ENCODE data around the gene DAZAP2. TPM values are rescaled to one million over a fixed set of nuclear protein-coding genes. Genes with fewer than 3 reads are reported as not detected.

Gene DAZAP2
- total RNA-seq, 6 experiments from 2014 or later: 69.0 to 123 (median 108) TPM

GRCh38 chr12:51214895-51215294, 23.7 kb upstream of the DAZAP2 start:
- Histone ChIP-seq H3K9me3 (no peaks in the 10 kb centered on the region), H3K4me1 (peaks cover 0 to 14% (median 3%) of the 10 kb centered on the region in 4 donors), H3K4me3 (no peak overlapping the region), H3K27ac (no peak overlapping the region), H3K36me3 (no peaks in the 10 kb centered on the region), H3K27me3 (no peaks in the 10 kb centered on the region)
- intact Hi-C loops (cut with DNase I): no loop called here
- no peak for TF ChIP-seq POLR2A (IDR thresholded peaks at IDR 0.05)
- TF ChIP-seq, protein P1, sequence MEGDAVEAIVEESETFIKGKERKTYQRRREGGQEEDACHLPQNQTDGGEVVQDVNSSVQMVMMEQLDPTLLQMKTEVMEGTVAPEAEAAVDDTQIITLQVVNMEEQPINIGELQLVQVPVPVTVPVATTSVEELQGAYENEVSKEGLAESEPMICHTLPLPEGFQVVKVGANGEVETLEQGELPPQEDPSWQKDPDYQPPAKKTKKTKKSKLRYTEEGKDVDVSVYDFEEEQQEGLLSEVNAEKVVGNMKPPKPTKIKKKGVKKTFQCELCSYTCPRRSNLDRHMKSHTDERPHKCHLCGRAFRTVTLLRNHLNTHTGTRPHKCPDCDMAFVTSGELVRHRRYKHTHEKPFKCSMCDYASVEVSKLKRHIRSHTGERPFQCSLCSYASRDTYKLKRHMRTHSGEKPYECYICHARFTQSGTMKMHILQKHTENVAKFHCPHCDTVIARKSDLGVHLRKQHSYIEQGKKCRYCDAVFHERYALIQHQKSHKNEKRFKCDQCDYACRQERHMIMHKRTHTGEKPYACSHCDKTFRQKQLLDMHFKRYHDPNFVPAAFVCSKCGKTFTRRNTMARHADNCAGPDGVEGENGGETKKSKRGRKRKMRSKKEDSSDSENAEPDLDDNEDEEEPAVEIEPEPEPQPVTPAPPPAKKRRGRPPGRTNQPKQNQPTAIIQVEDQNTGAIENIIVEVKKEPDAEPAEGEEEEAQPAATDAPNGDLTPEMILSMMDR (IDR thresholded peaks at IDR 0.05): no peak
- ATAC-seq (no peak), DNase-seq (no peak)
- WGBS (ENCODE audit: insufficient coverage, low coverage, low lambda C conversion rate, missing lambda C conversion rate): 83% methylated on average over 2 of the region's 5 CpGs

GRCh38 chr12:51216642-51217041, 22.0 kb upstream of the DAZAP2 start:
- Histone ChIP-seq H3K9me3 (no peaks in the 10 kb centered on the region), H3K36me3 (no peaks in the 10 kb centered on the region), H3K4me1 (peaks cover 0 to 14% (median 3%) of the 10 kb centered on the region in 4 donors), H3K27ac (peak overlapping the region in 2 of 3 donors; percentile 77 to 92), H3K27me3 (no peaks in the 10 kb centered on the region), H3K4me3 (peak overlapping the region; percentile 75 to 83 (median 75))
- WGBS (ENCODE audit: insufficient coverage, low coverage, low lambda C conversion rate, missing lambda C conversion rate): 49% methylated on average over 7 of the region's 7 CpGs
- no peak for TF ChIP-seq POLR2A (IDR thresholded peaks at IDR 0.05)
- TF ChIP-seq, protein P1 (IDR thresholded peaks at IDR 0.05): no peak
- no peak for ATAC-seq
- intact Hi-C loops (cut with DNase I): no loop called here
- no peak for DNase-seq

GRCh38 chr12:51217133-51217967, 21.3 kb upstream of the DAZAP2 start:
- Histone ChIP-seq H3K4me3 (peak overlapping the region; percentile 75 to 83 (median 75)), H3K27me3 (no peaks in the 10 kb centered on the region), H3K27ac (peak overlapping the region; percentile 77 to 92 (median 87)), H3K9me3 (no peaks in the 10 kb centered on the region), H3K36me3 (no peaks in the 10 kb centered on the region), H3K4me1 (peaks cover 0 to 14% (median 3%) of the 10 kb centered on the region in 4 donors)
- WGBS (ENCODE audit: insufficient coverage, low coverage, low lambda C conversion rate, missing lambda C conversion rate): 2% methylated on average over 26 of the region's 81 CpGs
- intact Hi-C loops (cut with DNase I): no loop called here
- DNase-seq: peak; percentile 63 to 72 (median 66)
- TF ChIP-seq, protein P1 (IDR thresholded peaks at IDR 0.05): no peak
- TF ChIP-seq POLR2A (IDR thresholded peaks at IDR 0.05): no peak
- ATAC-seq: peak; percentile 40 to 58 (median 56)

GRCh38 chr12:51217968-51218606, 20.5 kb upstream of the DAZAP2 start, which contains the start of gene POU6F1:
Gene POU6F1, minus strand, starts transcription at chr12:51218062. Its CDS starts 11,226 bp downstream, at chr12:51206836.
- WGBS (ENCODE audit: insufficient coverage, low coverage, low lambda C conversion rate, missing lambda C conversion rate): 2% methylated on average over 22 of the region's 35 CpGs
- no peaks in the 10 kb centered on the region for H3K9me3 ChIP-seq
- DNase-seq: peak; percentile 70 to 73 (median 71)
- peak; percentile 84 to 86 (median 84) for ATAC-seq
- H3K27ac ChIP-seq: peak within 1 kb of the TSS; percentile 77 to 92 (median 87)
- no peaks in the 10 kb centered on the region for H3K36me3 ChIP-seq
- H3K4me1 ChIP-seq: peaks cover 0 to 14% (median 3%) of the 10 kb centered on the region in 4 donors
- intact Hi-C loops (cut with DNase I): no loop called here
- no peaks in the 10 kb centered on the region for H3K27me3 ChIP-seq
- TF ChIP-seq, protein P1 (IDR thresholded peaks at IDR 0.05): peak; percentile 42 to 48 (median 46)
- peak; percentile 23 for TF ChIP-seq POLR2A (IDR thresholded peaks at IDR 0.05)
- H3K4me3 ChIP-seq: peak within 1 kb of the TSS; percentile 75 to 83 (median 75)

Data from right lobe of liver (tissue), 6 donors.